Measurements from ENCODE around the gene EXOC5. TPM values are rescaled to one million over a fixed set of nuclear protein-coding genes. Genes with fewer than 3 reads are reported as not detected.
"Not testable (repeated sequence)": the region's sequence is repeated elsewhere in the genome, so short reads cannot be mapped to it uniquely, and the experiment has no call there.

EXOC5 gene
- total RNA-seq, 2 donors from 2014 or later, result 44.8 to 71.1 TPM

DNA sequence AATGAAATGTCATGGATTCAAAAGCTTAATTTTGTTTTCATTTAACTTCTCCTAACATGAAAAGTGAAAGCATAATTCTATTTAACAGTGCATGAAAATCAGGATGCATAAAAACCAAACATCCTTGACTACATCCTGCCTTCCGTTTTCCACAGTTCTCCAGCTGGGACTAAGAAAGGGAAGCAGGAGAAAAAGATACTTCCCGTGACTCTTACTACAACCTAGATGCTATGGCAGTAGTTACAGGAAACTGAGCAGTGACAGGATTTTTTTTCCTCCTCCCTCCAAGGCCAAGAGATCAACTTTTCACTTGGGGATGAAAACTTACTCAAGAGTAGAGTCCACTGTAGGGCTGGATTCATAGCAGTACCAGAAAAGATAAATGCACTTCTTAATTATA lies 2.6 kb downstream of the EXOC5 start:
- no peaks in the 10 kb centered on the region for H3K9me3 ChIP-seq
- no peaks in the 10 kb centered on the region for H3K27me3 ChIP-seq
- no peak overlapping the region for H3K27ac ChIP-seq
- H3K36me3 ChIP-seq, result no peaks in the 10 kb centered on the region
- no peak for DNase-seq
- H3K4me3 ChIP-seq, result no peak overlapping the region
- intact Hi-C loops (cut with DNase I), result no loop called here
- TF ChIP-seq, protein P1, sequence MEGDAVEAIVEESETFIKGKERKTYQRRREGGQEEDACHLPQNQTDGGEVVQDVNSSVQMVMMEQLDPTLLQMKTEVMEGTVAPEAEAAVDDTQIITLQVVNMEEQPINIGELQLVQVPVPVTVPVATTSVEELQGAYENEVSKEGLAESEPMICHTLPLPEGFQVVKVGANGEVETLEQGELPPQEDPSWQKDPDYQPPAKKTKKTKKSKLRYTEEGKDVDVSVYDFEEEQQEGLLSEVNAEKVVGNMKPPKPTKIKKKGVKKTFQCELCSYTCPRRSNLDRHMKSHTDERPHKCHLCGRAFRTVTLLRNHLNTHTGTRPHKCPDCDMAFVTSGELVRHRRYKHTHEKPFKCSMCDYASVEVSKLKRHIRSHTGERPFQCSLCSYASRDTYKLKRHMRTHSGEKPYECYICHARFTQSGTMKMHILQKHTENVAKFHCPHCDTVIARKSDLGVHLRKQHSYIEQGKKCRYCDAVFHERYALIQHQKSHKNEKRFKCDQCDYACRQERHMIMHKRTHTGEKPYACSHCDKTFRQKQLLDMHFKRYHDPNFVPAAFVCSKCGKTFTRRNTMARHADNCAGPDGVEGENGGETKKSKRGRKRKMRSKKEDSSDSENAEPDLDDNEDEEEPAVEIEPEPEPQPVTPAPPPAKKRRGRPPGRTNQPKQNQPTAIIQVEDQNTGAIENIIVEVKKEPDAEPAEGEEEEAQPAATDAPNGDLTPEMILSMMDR (IDR thresholded peaks at IDR 0.05), result no peak
- no peak overlapping the region for H3K9ac ChIP-seq (ENCODE audit: low read depth in 2 of 2, low read length in 2 of 2)
- H3K4me1 ChIP-seq, result peaks cover 3% of the 10 kb centered on the region

DNA sequence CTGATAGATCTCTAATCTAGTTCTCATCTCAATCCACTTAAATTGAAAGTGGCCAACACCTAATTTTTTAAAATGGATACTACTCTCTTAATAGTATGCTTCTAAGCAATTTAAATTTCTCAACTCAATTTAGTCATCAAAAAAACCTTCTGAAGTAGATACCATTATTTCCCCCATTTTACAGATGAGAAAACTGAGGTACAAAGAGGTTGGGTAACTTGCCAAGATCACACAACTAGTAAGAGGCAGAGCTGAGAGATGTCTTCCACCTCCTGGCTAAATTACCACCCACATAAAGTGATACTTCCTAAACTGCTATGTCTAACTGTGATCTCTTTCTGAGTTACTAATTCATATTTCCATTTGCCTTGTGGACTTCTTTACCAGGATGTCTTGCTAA lies 6.6 kb downstream of the EXOC5 start:
- Histone ChIP-seq H3K27ac (no peak overlapping the region), H3K9ac (ENCODE audit: low read depth in 2 of 2, low read length in 2 of 2) (no peak overlapping the region), H3K9me3 (no peaks in the 10 kb centered on the region), H3K4me1 (no peaks in the 10 kb centered on the region), H3K36me3 (no peaks in the 10 kb centered on the region), H3K4me3 (no peak overlapping the region), H3K27me3 (no peaks in the 10 kb centered on the region)
- no peak for DNase-seq
- intact Hi-C loops (cut with DNase I), result no loop called here
- TF ChIP-seq, protein P1 (IDR thresholded peaks at IDR 0.05), result no peak

DNA sequence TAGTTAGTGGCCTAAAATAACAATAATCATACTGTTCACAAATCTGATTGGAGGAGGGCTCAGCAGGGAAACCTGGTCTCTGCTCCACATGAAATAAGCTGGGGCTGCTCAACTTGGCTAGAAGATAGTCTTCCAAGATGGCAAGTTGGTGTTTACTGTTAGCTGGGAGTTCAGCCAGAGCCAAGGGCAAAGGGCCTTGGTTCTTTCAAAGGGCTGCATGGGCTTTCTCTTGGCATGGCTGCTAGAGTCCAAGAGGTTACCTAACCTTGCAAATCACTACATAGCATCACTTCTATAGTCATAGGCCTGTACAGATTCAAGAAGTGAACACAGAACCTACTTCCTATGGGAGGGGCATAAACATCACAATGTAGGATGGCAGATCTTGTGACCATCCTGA lies 7.1 kb downstream of the EXOC5 start:
- H3K9me3 ChIP-seq, result no peaks in the 10 kb centered on the region

DNA sequence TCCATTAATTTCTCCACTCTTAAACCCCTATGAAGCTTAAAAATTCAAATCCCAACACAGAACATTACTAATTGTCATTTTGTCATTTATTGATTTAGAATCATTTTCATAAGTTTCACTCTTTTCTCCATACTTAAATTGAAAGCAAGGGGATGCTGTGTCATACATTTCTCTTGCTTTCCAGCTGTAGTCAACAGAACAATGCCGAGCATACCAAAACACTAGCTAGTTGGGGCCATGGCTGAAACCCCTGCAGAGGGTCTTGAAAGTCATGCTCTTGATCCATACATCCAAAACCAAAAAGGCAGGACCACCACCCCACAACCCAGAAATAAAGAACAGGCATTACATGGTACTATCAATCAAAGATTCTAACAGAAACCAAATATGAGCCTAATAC lies 9.0 kb downstream of the EXOC5 start:
- TF ChIP-seq, protein P1 (IDR thresholded peaks at IDR 0.05), result no peak
- no peaks in the 10 kb centered on the region for H3K27me3 ChIP-seq
- intact Hi-C loops (cut with DNase I), result no loop called here

More for the DNA sequence above, 7.1 kb downstream of the EXOC5 start:
- Histone ChIP-seq H3K27ac (no peak overlapping the region), H3K27me3 (no peaks in the 10 kb centered on the region), H3K36me3 (no peaks in the 10 kb centered on the region), H3K4me1 (no peaks in the 10 kb centered on the region), H3K9ac (ENCODE audit: low read depth in 2 of 2, low read length in 2 of 2) (no peak overlapping the region), H3K4me3 (no peak overlapping the region)
- intact Hi-C loops (cut with DNase I), result no loop called here
- DNase-seq, result no peak
- TF ChIP-seq, protein P1 (IDR thresholded peaks at IDR 0.05), result no peak

DNA sequence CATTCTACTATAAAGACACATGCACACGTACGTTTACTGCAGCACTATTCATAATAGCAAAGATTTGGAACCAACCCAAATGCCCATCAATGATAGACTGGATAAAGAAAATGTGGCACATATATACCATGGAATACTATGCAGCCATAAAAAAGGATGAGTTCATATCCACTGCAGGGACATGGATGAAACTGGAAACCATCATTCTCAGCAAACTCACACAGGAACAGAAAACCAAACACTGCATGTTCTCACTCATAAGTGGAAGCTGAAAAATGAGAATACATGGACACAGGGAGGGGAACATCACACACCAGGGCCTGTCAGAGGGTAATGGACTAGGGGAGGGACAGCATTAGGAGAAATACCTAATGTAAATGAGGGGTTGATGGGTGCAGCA lies 10.5 kb downstream of the EXOC5 start:
- H3K36me3 ChIP-seq; DNase-seq; H3K4me3 ChIP-seq; H3K9me3 ChIP-seq; H3K9ac ChIP-seq (ENCODE audit: low read depth in 2 of 2, low read length in 2 of 2); H3K27ac ChIP-seq; intact Hi-C loops (cut with DNase I); H3K4me1 ChIP-seq; H3K27me3 ChIP-seq: not testable (repeated sequence)

More for the DNA sequence above, 9.0 kb downstream of the EXOC5 start:
- H3K4me3 ChIP-seq, result no peak overlapping the region
- DNase-seq, result no peak
- no peaks in the 10 kb centered on the region for H3K36me3 ChIP-seq
- no peaks in the 10 kb centered on the region for H3K4me1 ChIP-seq
- no peaks in the 10 kb centered on the region for H3K9me3 ChIP-seq
- no peak overlapping the region for H3K27ac ChIP-seq
- H3K9ac ChIP-seq (ENCODE audit: low read depth in 2 of 2, low read length in 2 of 2), result no peak overlapping the region

DNA sequence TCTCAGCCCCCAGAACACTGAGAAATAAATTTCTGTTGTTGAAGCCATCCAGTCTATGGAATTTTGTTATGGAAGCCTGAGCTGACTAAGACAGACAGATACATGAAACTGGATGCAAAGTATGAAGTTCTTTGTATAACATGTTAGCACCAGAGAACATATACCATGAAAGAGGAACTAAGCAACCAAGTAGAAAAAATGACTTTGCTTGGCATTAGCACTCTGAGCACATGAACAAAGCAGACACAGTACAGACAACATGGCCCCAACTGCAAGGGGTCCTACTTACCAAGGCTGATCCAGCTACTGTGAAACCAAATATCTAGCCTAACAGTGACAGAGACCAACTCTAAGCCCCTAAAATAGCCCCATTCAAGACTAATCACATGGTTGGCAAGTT lies 13.8 kb downstream of the EXOC5 start:
- Histone ChIP-seq H3K9ac (ENCODE audit: low read depth in 2 of 2, low read length in 2 of 2) (no peak overlapping the region), H3K4me1 (no peaks in the 10 kb centered on the region), H3K9me3 (no peaks in the 10 kb centered on the region), H3K27ac (no peak overlapping the region), H3K27me3 (no peaks in the 10 kb centered on the region), H3K36me3 (no peaks in the 10 kb centered on the region), H3K4me3 (no peak overlapping the region)
- TF ChIP-seq, protein P1 (IDR thresholded peaks at IDR 0.05), result no peak
- DNase-seq, result no peak
- intact Hi-C loops (cut with DNase I), result no loop called here
